ENCODE results near the gene UBASH3B.

DNA sequence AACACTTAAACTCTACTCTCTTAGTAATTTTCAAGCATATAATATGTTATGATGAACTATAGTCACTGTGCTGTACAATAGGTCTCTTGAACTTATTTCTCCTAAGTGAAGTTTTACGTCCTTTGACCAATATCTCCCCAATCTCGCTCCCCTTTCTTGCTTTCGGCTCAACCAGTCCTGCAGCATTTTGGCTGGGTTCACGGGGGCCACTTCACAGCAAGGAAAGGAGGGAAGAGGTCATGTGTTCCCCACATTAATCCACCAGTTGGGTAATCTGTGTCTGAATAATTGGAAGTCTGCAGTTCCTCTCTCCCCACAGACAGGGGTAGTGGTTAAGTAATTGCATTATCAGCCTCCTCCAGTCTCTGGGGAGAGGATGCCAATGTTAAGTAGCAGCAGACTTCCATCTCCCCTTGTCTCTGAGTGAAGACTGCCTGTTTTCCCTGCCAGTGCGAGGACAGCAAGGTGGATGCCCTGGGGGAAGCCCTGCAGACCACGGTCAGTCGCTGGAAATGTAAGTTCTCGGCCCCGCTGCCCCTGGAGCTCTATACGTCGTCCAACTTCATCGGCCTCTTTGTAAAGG is 123.6 kb downstream of the UBASH3B start:
- TF ChIP-seq CTCF (IDR thresholded peaks at IDR 0.05) (no peak), EP300 (IDR thresholded peaks at IDR 0.05) (no peak), POLR2A (IDR thresholded peaks at IDR 0.05) (no peak), POLR2AphosphoS5 (IDR thresholded peaks at IDR 0.05) (no peak)
